Measurements from ENCODE around the gene HPS3. TPM values are rescaled to one million over a fixed set of nuclear protein-coding genes. Genes with fewer than 3 reads are reported as not detected.

The HPS3 gene
- polyA plus RNA-seq, 2 of the 4 experiments (the other 2 are of a cell fraction) = 28.4 to 48.0 TPM

- ChIA-PET POLR2A (no interaction called here), CTCF (interaction anchor here (0.7 to 2.2 kb wide), 4 partner anchors 10 to 26 kb away, joined by 3 to 13 read pairs (median 3); no protein-coding TSS in a partner anchor)
- Histone ChIP-seq H3K4me2 (no peak overlapping the region), H3K9me3 (no peaks in the 10 kb centered on the region), H3K4me1 (no peaks in the 10 kb centered on the region), H3K4me3 (no peak overlapping the region), H3K27ac (no peak overlapping the region)
- FAIRE-seq = no peak
- no peak for TF ChIP-seq TFCP2L1 (CRISPR knock-in tag; IDR thresholded peaks at IDR 0.05)
- TF ChIP-seq CHD2 (IDR thresholded peaks at IDR 0.05; ENCODE audit: low read length, partially characterized antibody) = no peak
- no peak for TF ChIP-seq SMC3 (IDR thresholded peaks at IDR 0.05)
- no peak for TF ChIP-seq POLR2A (IDR thresholded peaks at IDR 0.05; ENCODE audit: low read length)
- TF ChIP-seq, protein P1, sequence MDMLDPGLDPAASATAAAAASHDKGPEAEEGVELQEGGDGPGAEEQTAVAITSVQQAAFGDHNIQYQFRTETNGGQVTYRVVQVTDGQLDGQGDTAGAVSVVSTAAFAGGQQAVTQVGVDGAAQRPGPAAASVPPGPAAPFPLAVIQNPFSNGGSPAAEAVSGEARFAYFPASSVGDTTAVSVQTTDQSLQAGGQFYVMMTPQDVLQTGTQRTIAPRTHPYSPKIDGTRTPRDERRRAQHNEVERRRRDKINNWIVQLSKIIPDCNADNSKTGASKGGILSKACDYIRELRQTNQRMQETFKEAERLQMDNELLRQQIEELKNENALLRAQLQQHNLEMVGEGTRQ (IDR thresholded peaks at IDR 0.05) = no peak
- no peak for TF ChIP-seq CBX2 (IDR thresholded peaks at IDR 0.05; ENCODE audit: borderline replicate concordance, low read depth)
- no peak for TF ChIP-seq FOSB (CRISPR knock-in tag; IDR thresholded peaks at IDR 0.05)
- no peak for ATAC-seq
- 90% methylated on average over 1 of the region's 1 CpG for WGBS (ENCODE audit: missing lambda C conversion rate)
- no peak for DNase-seq (ENCODE audit: low read depth in 1 of 2, low spot score in 1 of 2)
Observed at GRCh38 chr3:149145974-149146373, 16.5 kb downstream of the HPS3 start.

DNA sequence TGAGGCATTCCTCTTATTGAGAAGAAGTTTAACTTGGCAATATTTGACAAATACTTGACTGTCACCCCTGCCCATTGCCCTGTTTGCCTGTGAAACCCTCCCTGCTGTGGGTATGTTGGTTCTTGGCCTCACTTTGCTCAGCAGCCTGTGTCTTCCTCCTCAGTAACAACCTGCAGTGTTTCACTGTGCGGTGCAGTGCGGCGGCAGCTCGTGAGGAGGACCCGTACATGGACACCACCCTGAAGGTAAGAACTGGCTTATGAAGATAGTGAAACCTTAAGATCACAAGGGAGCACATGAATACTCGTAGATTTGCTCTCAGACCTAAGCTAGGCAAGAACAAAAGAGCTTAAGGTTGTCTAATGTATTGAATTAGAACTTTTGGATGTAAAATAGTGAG, 21.0 kb downstream of the HPS3 start:
- ATAC-seq (no peak), DNase-seq (ENCODE audit: low read depth in 1 of 2, low spot score in 1 of 2) (no peak), FAIRE-seq (no peak)
- ChIA-PET POLR2A (no interaction called here), CTCF (no interaction called here)
- H3K27ac ChIP-seq = no peak overlapping the region
- no peaks in the 10 kb centered on the region for H3K4me1 ChIP-seq
- WGBS (ENCODE audit: missing lambda C conversion rate) = 95% methylated on average over 6 of the region's 6 CpGs
- no peak overlapping the region for H3K4me3 ChIP-seq
- H3K9me3 ChIP-seq = no peaks in the 10 kb centered on the region
- H3K4me2 ChIP-seq = no peak overlapping the region
- TF ChIP-seq SMC3 (IDR thresholded peaks at IDR 0.05) = no peak
- no peak for TF ChIP-seq EHMT2 (IDR thresholded peaks at IDR 0.05; ENCODE audit: low read depth)
- no peak for TF ChIP-seq BHLHE40 (IDR thresholded peaks at IDR 0.05; ENCODE audit: low read depth, low read length)
- no peak for TF ChIP-seq CTCF (IDR thresholded peaks at IDR 0.05)
- no peak for TF ChIP-seq HOXB5 (CRISPR knock-in tag; IDR thresholded peaks at IDR 0.05)
- no peak for TF ChIP-seq E2F6 (IDR thresholded peaks at IDR 0.05; ENCODE audit: borderline replicate concordance, low read depth)
- TF ChIP-seq MYC (IDR thresholded peaks at IDR 0.05; ENCODE audit: borderline replicate concordance, low read length) = no peak
- no peak for TF ChIP-seq JUNB (IDR thresholded peaks at IDR 0.05)
- no peak for TF ChIP-seq PHF8 (IDR thresholded peaks at IDR 0.05; ENCODE audit: borderline replicate concordance, low read depth)
- no peak for TF ChIP-seq KDM1A (IDR thresholded peaks at IDR 0.05; ENCODE audit: low read depth)
- no peak for TF ChIP-seq GATA3 (IDR thresholded peaks at IDR 0.05; ENCODE audit: borderline replicate concordance)
- TF ChIP-seq, protein P1 (IDR thresholded peaks at IDR 0.05) = no peak
- TF ChIP-seq, protein P2, sequence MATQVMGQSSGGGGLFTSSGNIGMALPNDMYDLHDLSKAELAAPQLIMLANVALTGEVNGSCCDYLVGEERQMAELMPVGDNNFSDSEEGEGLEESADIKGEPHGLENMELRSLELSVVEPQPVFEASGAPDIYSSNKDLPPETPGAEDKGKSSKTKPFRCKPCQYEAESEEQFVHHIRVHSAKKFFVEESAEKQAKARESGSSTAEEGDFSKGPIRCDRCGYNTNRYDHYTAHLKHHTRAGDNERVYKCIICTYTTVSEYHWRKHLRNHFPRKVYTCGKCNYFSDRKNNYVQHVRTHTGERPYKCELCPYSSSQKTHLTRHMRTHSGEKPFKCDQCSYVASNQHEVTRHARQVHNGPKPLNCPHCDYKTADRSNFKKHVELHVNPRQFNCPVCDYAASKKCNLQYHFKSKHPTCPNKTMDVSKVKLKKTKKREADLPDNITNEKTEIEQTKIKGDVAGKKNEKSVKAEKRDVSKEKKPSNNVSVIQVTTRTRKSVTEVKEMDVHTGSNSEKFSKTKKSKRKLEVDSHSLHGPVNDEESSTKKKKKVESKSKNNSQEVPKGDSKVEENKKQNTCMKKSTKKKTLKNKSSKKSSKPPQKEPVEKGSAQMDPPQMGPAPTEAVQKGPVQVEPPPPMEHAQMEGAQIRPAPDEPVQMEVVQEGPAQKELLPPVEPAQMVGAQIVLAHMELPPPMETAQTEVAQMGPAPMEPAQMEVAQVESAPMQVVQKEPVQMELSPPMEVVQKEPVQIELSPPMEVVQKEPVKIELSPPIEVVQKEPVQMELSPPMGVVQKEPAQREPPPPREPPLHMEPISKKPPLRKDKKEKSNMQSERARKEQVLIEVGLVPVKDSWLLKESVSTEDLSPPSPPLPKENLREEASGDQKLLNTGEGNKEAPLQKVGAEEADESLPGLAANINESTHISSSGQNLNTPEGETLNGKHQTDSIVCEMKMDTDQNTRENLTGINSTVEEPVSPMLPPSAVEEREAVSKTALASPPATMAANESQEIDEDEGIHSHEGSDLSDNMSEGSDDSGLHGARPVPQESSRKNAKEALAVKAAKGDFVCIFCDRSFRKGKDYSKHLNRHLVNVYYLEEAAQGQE (IDR thresholded peaks at IDR 0.05) = no peak
- no peak for TF ChIP-seq KDM5A (IDR thresholded peaks at IDR 0.05)
- no peak for TF ChIP-seq ZC3H11A (IDR thresholded peaks at IDR 0.05)
